GM18867 (cell line): ENCODE measurements around the gene ETNK2.

Experiments used
- ATAC-seq: cut with Tn5 transposase; IDR thresholded peaks from one replicate; pipeline ENCODE4 v1.9.1; 2021; ENCODE audit warnings: mild to moderate bottlenecking, moderate library complexity; ENCODE audit not compliant: unreplicated experiment

Gene ETNK2

GRCh38 chr1:204127597-204128242 lies 24.1 kb downstream of the ETNK2 start:
- no peak for ATAC-seq

DNA sequence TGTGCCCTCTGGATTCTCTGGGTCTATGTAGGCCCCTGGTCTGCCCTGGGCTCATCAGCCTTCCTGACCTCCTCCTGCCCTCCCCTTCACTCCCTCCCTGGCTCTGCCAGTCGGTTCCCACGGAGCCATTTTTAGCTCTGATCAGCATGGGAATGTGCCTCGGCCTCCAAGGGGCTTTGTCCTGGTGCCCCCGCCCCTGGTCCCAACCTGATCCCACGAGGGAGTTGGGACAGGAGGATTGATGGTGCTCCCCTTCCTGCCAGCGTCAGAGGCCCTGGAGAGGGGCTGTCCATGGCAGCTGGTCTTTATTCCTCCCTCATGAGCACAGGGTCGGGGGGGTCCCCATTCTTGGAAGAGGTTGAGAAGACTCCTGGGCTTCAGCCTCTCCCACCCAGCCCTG lies 24.9 kb downstream of the ETNK2 start:
- no peak for ATAC-seq

GRCh38 chr1:204126386-204126785 lies 25.5 kb downstream of the ETNK2 start:
- ATAC-seq = no peak

DNA sequence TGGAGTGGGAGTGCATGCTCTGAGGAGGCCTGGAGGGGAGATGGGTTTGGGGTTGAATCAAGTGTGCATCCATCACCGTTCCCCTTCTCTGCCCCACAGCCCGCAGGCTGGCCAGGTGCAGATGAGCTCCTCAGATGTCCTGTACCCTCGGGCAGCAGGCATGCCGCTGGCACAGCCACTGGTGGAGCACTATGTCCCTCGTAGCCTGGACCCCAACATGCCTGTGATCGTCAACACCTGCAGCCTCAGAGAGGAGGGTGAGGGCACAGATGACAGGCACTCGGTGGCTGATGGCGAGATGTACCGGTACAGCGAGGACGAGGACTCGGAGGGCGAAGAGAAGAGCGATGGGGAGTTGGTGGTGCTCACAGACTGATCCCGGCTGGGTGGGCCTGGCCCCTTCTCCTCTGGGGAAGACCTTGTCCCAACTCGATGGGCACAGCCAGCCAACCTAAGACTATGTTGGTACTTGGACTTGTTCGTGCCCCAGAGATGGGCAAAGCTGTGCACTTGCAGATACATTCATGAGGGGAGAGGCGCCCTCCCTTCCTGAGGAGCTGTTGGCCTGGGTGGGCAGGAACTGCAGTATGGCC lies 26.0 kb downstream of the ETNK2 start:
- ATAC-seq = no peak

- ATAC-seq = no peak
These were observed 27.2 kb downstream of the ETNK2 start for GRCh38 chr1:204124639-204125038.

GRCh38 chr1:204123376-204123775 lies 28.5 kb downstream of the ETNK2 start:
- ATAC-seq = no peak

DNA sequence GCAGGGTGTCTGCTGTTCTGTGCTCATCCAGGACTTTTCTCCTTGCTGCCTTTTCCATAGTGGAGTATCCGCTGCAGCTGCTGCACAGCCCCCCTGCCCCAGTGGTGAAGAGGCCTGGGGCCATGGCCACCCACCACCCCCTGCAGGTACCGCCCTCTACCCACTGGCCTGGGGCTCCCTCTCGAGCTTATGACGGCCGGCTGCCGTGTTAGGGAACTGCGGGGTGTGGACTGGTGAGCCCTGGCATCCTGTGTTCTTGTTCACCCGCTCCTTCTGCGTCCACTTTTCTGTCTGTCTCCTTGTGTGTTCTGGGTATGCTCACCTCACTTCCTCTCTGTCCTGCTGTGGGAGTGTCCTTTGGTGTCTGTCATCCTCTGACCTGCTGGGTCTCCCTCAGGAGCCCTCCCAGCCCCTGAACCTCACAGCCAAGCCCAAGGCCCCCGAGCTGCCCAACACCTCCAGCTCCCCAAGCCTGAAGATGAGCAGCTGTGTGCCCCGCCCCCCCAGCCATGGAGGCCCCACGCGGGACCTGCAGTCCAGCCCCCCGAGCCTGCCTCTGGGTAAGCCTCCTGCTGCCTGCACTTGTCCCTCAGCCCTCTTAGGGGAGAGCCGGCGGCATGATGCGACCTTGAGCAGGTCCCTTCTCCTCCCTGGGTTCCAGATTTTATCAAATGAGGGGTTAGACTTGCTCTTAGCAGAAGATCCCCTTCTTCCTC lies 29.8 kb downstream of the ETNK2 start:
- ATAC-seq = no peak

- no peak for ATAC-seq
These were observed 35.3 kb downstream of the ETNK2 start for GRCh38 chr1:204116539-204116938.

- ATAC-seq = no peak
These were observed 36.7 kb downstream of the ETNK2 start for GRCh38 chr1:204115116-204115515.

GRCh38 chr1:204114606-204115005 lies 37.2 kb downstream of the ETNK2 start:
- ATAC-seq = no peak

- ATAC-seq = no peak
These were observed 37.9 kb downstream of the ETNK2 start for GRCh38 chr1:204113896-204114295.

DNA sequence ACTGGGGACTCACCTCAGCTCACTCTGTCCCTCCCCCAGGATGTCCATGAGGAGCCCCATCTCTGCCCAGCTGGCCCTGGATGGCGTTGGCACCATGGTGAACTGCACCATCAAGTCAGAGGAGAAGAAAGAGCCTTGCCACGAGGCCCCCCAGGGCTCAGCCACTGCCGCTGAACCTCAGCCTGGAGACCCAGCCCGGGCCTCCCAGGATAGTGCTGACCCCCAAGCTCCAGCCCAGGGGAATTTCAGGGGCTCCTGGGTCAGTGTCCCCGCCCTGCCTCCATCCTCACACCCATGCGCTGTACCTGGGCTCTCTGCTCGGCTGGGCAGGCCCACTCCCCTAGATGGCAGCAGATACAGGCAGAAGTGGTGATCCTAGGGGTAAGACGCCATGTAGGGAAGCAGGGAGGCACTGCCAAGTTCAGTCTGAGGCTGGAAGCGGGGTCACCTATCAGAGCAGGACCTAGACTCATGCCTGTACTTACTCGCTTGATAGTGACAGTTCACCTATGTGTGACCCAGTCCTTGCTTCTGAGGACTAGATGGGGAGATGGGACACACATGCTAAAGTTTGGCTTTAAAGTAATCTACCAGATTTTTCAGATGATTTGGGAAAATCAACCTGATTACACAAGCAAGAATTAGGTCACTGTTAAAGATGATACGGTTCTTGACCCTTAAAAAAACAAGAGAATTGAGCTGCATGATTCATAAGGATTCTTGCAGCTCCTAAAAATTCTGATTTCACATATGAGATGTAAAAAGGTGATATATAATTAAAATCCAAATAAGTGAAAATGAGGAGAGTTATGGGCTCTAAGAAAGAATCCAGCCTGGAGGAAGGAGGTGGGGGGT lies 38.7 kb downstream of the ETNK2 start:
- ATAC-seq = no peak

GRCh38 chr1:204110894-204111633 lies 40.8 kb downstream of the ETNK2 start:
- ATAC-seq = no peak

- ATAC-seq = no peak
These were observed 43.3 kb downstream of the ETNK2 start for GRCh38 chr1:204108312-204109141.

GRCh38 chr1:204107892-204108291 lies 44.0 kb downstream of the ETNK2 start:
- ATAC-seq = no peak

DNA sequence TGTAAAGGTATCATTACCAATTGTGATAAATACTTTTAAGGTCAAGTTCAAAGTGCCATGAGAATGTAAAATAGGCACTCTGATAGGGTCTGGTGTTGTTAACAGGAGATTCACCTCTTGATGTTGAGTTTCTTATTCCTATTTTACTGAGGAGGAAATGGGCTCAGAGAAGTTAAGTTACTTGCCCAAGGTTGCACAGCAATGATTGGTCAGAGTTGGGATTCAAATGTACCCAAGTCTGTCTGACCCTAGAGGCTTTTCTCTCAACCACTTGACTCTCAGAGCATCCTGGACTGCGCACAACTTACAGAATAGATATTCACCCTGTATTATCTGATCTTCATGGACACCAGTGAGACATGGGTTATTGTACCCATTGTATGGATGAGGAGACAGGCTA lies 45.0 kb downstream of the ETNK2 start:
- no peak for ATAC-seq

- no peak for ATAC-seq
These were observed 46.7 kb downstream of the ETNK2 start for GRCh38 chr1:204105131-204105515.

GRCh38 chr1:204104331-204105130 lies 47.3 kb downstream of the ETNK2 start:
- no peak for ATAC-seq

GRCh38 chr1:204103431-204103741 lies 48.5 kb downstream of the ETNK2 start:
- ATAC-seq = no peak
